Panc1 (cell line): Measurements from ENCODE around the gene PARD3. TPM values are rescaled to one million over a fixed set of nuclear protein-coding genes. Genes with fewer than 3 reads are reported as not detected.

Experiments used
- ATAC-seq: fragments of 200-7000 bp; cut with Tn5 transposase; 2 replicates; pipeline ENCODE4 v1.9.1; 2020; ENCODE audit warnings: mild to moderate bottlenecking, moderate library complexity
- BruUV-seq: library from RNA; stranded (reverse); fragments of 400-500 nt; replicated peaks from 2 replicates; lab custom pipeline; 2021; lab: Mats Ljungman, UMichigan
- CTCF ChIA-PET: fragments of 300-600 bp; sonication (Branson Sonifier 250); formaldehyde crosslinking; loops from one replicate; lab custom pipeline; 2022; ENCODE audit warnings: antibody characterized with exemption; lab: Charles Lee
- POLR2A ChIA-PET: fragments of 300-600 bp; sonication (Branson Sonifier 250); formaldehyde crosslinking; loops from one replicate; lab custom pipeline; 2022; ENCODE audit warnings: antibody characterized with exemption; lab: Charles Lee
- DNase-seq: peaks from one replicate; pipeline ENCODE4 v3.0.0-alpha.2; 2010; ENCODE audit warnings: low read depth, low spot score
- H3K27ac ChIP-seq: 2 replicates; pipeline ENCODE4 v1.5.1; 2011; ENCODE audit warnings: mild to moderate bottlenecking, low read length, inconsistent platforms
- H3K27me3 ChIP-seq: fragments of 200-500 bp; sonication (Bioruptor generic); 2 replicates; pipeline ENCODE4 v1.6.0; 2014; ENCODE audit warnings: low read length, inconsistent platforms; ENCODE audit not compliant: control insufficient read depth, insufficient read depth
- H3K36me3 ChIP-seq: fragments of 200-500 bp; sonication (Bioruptor generic); 2 replicates; pipeline ENCODE4 v1.5.1; 2014; ENCODE audit warnings: inconsistent platforms, mild to moderate bottlenecking, low read length, moderate library complexity; ENCODE audit not compliant: control insufficient read depth, insufficient read depth
- H3K4me1 ChIP-seq: 2 replicates; pipeline ENCODE4 v1.5.1; 2011; ENCODE audit warnings: inconsistent platforms, mild to moderate bottlenecking, low read length, moderate library complexity; ENCODE audit not compliant: control insufficient read depth, insufficient read depth
- H3K4me3 ChIP-seq, 2 experiments: 2 replicates each; pipeline ENCODE4 v1.5.1; 2011 to 2012; ENCODE audit warnings: low read depth in 2 of 2, low read length in 2 of 2, mild to moderate bottlenecking in 2 of 2, inconsistent platforms in 1 of 2, moderate library complexity in 1 of 2
- H3K9me3 ChIP-seq: fragments of 200-500 bp; sonication (Bioruptor generic); 2 replicates; pipeline ENCODE4 v1.5.1; 2014; ENCODE audit warnings: low read depth, mild to moderate bottlenecking, inconsistent platforms, low read length, moderate library complexity; ENCODE audit not compliant: control insufficient read depth, insufficient read depth
- POLR2AphosphoS5 ChIP-seq: IDR thresholded peaks from 2 replicates; pipeline ENCODE4 v1.6.1; 2012; ENCODE audit warnings: mild to moderate bottlenecking, low read depth, low read length, moderate library complexity
- SIN3A ChIP-seq: IDR thresholded peaks from 2 replicates; pipeline ENCODE4 v1.6.1; 2012; ENCODE audit warnings: low read depth, mild to moderate bottlenecking, low read length, moderate library complexity, borderline replicate concordance; ENCODE audit not compliant: insufficient read depth
- TCF7L2 ChIP-seq: IDR thresholded peaks from 2 replicates; pipeline ENCODE4 v1.6.1; 2011; ENCODE audit warnings: mild to moderate bottlenecking, low read depth, low read length, inconsistent platforms
- in situ Hi-C: cut with HindIII; loops from 2 replicates; pipeline ENCODE4 v1.10.0; 2016; ENCODE audit warnings: low sequenced_read_pairs, low pct_unique_long_range_greater_than_20kb
- intact Hi-C: fragments of 100-400 bp; cut with micrococcal nuclease; formaldehyde crosslinking; loops from one replicate; pipeline ENCODE4 v1.10.0; 2022; ENCODE audit not compliant: unreplicated experiment
- total RNA-seq: library from RNA; stranded (reverse); gene quantifications from one replicate; pipeline ENCODE4 v1.2.1, GENCODE V29; 2021; ENCODE audit not compliant: unreplicated experiment
- TF ChIP-seq, protein P1 (sequence below), 2 experiments: IDR thresholded peaks; 2 replicates each; pipeline ENCODE4 v1.6.1; 2011 to 2012; ENCODE audit warnings: low read depth in 2 of 2, control low read depth in 1 of 2, low read length in 1 of 2, mild to moderate bottlenecking in 1 of 2, moderate library complexity in 1 of 2; ENCODE audit not compliant: insufficient read depth in 1 of 2
- TF ChIP-seq, protein P2 (sequence below): fragments of 450-650 bp; IDR thresholded peaks from 2 replicates; pipeline ENCODE4 v1.5.1; 2017; ENCODE audit warnings: mild to moderate bottlenecking

PARD3 gene
- total RNA-seq, 1 experiment from 2014 or later = 29.8 TPM

DNA sequence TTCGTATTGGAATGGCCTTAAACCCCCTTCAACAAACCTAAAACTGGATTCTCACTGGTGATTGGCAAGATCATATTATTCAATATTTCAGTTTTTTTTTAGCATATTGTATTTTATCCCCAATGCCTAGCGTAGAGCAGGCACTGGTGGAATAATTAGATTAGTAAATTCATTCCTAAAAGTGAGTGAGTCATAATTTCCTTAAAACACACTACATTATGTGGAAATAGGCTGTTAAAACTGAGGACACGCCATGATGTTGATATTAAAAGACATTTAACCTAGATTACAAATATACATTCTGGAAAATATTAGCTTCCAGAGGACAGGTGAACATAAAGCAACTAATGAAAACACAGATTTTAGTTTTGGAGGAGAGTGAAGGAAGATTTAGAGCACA, 463.9 kb downstream of the PARD3 start:
- H3K4me1 ChIP-seq = no peaks in the 10 kb centered on the region

DNA sequence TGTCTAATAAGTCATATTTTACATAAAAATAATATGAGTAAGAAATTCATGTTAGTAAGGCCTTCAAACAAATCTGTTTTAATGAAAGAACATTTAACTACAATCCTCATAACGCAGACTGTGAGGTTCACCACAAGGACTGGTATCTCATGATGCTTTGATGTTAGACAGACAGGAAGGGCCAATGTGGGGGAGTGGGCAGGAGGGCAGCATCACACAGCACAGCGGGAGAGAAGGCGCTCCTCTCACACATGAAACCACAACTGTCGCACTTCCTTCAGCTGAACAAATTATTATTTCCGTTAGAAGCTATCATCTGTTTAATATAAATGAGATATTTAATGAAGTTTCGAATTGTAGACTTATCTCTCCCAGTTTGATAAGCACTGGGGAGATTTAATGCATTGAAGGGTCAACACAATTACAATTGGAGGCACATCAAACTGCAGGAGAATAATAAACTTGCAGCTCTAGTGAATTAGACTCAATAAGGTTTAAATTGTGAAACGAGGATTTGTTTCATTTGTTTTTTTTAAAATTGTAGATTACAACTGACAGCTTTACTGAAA, 466.1 kb downstream of the PARD3 start:
- ATAC-seq (no peak), DNase-seq (no peak)
- no peaks in the 10 kb centered on the region for H3K4me1 ChIP-seq
- no TSS peak for BruUV-seq
- H3K9me3 ChIP-seq = no peaks in the 10 kb centered on the region
- POLR2A ChIA-PET = no interaction called here
- H3K36me3 ChIP-seq = no peaks in the 10 kb centered on the region; the same call in 1 of the 2 replicates
- CTCF ChIA-PET = no interaction called here
- intact Hi-C loops (no loop called here), in situ Hi-C loops (no loop called here)
- H3K27ac ChIP-seq = no peak overlapping the region
- no peaks in the 10 kb centered on the region for H3K27me3 ChIP-seq
- no peak overlapping the region for H3K4me3 ChIP-seq
- no peak for TF ChIP-seq SIN3A

More for the DNA sequence above, 463.9 kb downstream of the PARD3 start:
- no TSS peak for BruUV-seq
- Histone ChIP-seq H3K4me3 (no peak overlapping the region), H3K9me3 (no peaks in the 10 kb centered on the region), H3K27ac (no peak overlapping the region), H3K27me3 (no peaks in the 10 kb centered on the region), H3K36me3 (no peaks in the 10 kb centered on the region; the same call in 1 of the 2 replicates)
- ChIA-PET POLR2A (no interaction called here), CTCF (interaction anchor here (0.6 kb wide), 1 partner anchor 40 kb away, joined by 3 read pairs; no protein-coding TSS in a partner anchor)
- intact Hi-C loops = no loop called here
- no peak for ATAC-seq
- in situ Hi-C loops = no loop called here
- TF ChIP-seq SIN3A = no peak
- TF ChIP-seq, protein P1, sequence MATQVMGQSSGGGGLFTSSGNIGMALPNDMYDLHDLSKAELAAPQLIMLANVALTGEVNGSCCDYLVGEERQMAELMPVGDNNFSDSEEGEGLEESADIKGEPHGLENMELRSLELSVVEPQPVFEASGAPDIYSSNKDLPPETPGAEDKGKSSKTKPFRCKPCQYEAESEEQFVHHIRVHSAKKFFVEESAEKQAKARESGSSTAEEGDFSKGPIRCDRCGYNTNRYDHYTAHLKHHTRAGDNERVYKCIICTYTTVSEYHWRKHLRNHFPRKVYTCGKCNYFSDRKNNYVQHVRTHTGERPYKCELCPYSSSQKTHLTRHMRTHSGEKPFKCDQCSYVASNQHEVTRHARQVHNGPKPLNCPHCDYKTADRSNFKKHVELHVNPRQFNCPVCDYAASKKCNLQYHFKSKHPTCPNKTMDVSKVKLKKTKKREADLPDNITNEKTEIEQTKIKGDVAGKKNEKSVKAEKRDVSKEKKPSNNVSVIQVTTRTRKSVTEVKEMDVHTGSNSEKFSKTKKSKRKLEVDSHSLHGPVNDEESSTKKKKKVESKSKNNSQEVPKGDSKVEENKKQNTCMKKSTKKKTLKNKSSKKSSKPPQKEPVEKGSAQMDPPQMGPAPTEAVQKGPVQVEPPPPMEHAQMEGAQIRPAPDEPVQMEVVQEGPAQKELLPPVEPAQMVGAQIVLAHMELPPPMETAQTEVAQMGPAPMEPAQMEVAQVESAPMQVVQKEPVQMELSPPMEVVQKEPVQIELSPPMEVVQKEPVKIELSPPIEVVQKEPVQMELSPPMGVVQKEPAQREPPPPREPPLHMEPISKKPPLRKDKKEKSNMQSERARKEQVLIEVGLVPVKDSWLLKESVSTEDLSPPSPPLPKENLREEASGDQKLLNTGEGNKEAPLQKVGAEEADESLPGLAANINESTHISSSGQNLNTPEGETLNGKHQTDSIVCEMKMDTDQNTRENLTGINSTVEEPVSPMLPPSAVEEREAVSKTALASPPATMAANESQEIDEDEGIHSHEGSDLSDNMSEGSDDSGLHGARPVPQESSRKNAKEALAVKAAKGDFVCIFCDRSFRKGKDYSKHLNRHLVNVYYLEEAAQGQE (IDR thresholded peaks at IDR 0.05; ENCODE audit: insufficient read depth in 1 of 2, low read depth in 2 of 2, low read length in 1 of 2) = no peak
- TF ChIP-seq, protein P2, sequence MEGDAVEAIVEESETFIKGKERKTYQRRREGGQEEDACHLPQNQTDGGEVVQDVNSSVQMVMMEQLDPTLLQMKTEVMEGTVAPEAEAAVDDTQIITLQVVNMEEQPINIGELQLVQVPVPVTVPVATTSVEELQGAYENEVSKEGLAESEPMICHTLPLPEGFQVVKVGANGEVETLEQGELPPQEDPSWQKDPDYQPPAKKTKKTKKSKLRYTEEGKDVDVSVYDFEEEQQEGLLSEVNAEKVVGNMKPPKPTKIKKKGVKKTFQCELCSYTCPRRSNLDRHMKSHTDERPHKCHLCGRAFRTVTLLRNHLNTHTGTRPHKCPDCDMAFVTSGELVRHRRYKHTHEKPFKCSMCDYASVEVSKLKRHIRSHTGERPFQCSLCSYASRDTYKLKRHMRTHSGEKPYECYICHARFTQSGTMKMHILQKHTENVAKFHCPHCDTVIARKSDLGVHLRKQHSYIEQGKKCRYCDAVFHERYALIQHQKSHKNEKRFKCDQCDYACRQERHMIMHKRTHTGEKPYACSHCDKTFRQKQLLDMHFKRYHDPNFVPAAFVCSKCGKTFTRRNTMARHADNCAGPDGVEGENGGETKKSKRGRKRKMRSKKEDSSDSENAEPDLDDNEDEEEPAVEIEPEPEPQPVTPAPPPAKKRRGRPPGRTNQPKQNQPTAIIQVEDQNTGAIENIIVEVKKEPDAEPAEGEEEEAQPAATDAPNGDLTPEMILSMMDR = no peak
- no peak for TF ChIP-seq POLR2AphosphoS5
- no peak for TF ChIP-seq TCF7L2
- DNase-seq = no peak

DNA sequence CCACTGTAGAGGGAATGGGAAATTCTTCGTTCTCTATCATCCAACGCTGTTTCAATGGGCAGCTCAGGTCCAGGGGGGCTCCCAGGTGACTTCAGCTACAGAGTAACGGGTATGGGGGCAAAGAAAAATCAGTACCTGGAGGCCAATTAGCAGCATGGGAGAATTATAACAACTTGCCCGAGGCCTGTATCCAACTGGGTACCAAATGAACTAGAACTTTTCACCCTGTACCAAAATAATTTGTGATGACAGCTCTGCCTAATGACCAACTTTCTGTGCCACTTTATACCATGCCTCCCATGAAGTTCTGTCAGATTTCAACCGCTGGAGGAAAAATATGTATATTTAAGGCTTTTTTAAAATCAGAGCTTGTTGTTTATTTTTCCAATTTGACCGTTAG, 467.1 kb downstream of the PARD3 start:
- ChIA-PET POLR2A (no interaction called here), CTCF (no interaction called here)
- Histone ChIP-seq H3K4me1 (no peaks in the 10 kb centered on the region), H3K9me3 (no peaks in the 10 kb centered on the region), H3K36me3 (no peaks in the 10 kb centered on the region; the same call in 1 of the 2 replicates), H3K4me3 (no peak overlapping the region), H3K27me3 (no peaks in the 10 kb centered on the region), H3K27ac (no peak overlapping the region)
- no TSS peak for BruUV-seq
- in situ Hi-C loops (no loop called here), intact Hi-C loops (no loop called here)
- no peak for DNase-seq
- TF ChIP-seq, protein P2 = no peak
- TF ChIP-seq, protein P1 (IDR thresholded peaks at IDR 0.05; ENCODE audit: insufficient read depth in 1 of 2, low read depth in 2 of 2, low read length in 1 of 2) = no peak
- TF ChIP-seq POLR2AphosphoS5 (no peak), SIN3A (no peak)
- no peak for ATAC-seq
